Measurements from ENCODE around the gene ZNF688. TPM values are rescaled to one million over a fixed set of nuclear protein-coding genes. Genes with fewer than 3 reads are reported as not detected.

Gene ZNF688
- total and polyA plus RNA-seq, 2 experiments from 2014 or later, result 9.8 to 21.0 TPM

DNA sequence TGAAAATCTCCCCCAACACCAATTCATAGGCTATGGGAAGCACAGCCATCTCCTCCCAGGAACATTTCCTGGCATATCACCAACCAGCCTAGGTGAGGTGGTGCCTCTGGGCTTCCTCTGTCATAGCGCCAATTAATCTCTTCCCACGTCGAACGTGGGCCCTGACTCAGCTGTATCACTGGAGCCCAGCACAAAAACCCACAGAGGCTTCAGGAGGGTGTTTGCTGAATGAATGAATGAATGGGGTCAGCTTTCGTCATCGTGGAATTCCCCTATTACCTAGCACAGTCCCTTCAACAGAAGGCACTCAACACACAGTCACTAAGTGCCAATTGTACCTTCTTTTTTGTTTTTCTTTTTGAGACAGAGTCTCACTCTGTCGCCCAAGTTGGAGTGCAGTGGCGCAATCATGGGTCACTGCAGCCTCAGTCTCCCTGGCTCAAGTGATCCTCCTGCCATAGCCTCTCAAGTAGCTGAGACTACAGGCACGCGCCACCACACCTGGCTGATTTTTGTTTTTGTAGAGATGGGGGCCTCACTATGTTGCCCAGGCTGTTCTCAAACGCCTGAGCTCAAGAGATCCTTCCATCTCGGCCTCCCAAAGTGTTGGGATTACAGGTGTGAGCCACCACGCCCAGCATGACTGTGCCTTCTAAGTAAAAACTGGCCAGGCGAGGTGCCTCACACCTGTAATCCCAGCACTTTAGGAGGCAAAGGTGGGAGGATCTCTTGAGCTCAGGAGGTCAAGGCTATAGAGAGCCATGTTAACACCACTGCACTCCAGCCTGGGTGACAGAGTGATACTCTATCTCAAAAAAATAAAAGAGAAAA, 4.1 kb downstream of the ZNF688 start:
- no peak overlapping the region for H3K4me2 ChIP-seq
- WGBS (ENCODE audit: low lambda C conversion rate, missing lambda C conversion rate), result 94% methylated on average over 14 of the region's 14 CpGs
- no peak overlapping the region for H3K4me3 ChIP-seq
- peaks cover 11% of the 10 kb centered on the region for H3K79me2 ChIP-seq
- H3K27ac ChIP-seq, result peak overlapping the region; percentile 7
- TF ChIP-seq EZH2phosphoT487 (IDR thresholded peaks at IDR 0.05; ENCODE audit: low read depth, severe bottlenecking, unreplicated experiment) (no peak), EZH2 (IDR thresholded peaks at IDR 0.05; ENCODE audit: borderline replicate concordance) (no peak)
- TF ChIP-seq, protein P1, sequence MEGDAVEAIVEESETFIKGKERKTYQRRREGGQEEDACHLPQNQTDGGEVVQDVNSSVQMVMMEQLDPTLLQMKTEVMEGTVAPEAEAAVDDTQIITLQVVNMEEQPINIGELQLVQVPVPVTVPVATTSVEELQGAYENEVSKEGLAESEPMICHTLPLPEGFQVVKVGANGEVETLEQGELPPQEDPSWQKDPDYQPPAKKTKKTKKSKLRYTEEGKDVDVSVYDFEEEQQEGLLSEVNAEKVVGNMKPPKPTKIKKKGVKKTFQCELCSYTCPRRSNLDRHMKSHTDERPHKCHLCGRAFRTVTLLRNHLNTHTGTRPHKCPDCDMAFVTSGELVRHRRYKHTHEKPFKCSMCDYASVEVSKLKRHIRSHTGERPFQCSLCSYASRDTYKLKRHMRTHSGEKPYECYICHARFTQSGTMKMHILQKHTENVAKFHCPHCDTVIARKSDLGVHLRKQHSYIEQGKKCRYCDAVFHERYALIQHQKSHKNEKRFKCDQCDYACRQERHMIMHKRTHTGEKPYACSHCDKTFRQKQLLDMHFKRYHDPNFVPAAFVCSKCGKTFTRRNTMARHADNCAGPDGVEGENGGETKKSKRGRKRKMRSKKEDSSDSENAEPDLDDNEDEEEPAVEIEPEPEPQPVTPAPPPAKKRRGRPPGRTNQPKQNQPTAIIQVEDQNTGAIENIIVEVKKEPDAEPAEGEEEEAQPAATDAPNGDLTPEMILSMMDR (IDR thresholded peaks at IDR 0.05; ENCODE audit: poor library complexity), result no peak
- H3K27me3 ChIP-seq, result no peaks in the 10 kb centered on the region
- no peaks in the 10 kb centered on the region for H4K20me1 ChIP-seq (ENCODE audit: insufficient read depth, poor library complexity, severe bottlenecking)
- H2AFZ ChIP-seq, result no peak overlapping the region
- no peak for DNase-seq (ENCODE audit: low spot score)
- H3K4me1 ChIP-seq (ENCODE audit: insufficient read depth), result peaks cover 11% of the 10 kb centered on the region
- H3K36me3 ChIP-seq (replicated peaks; ENCODE audit: insufficient read depth, low read depth), result no peaks in the 10 kb centered on the region
- no peaks in the 10 kb centered on the region for H3K9me3 ChIP-seq (ENCODE audit: low read depth)
- H3K9me2 ChIP-seq (replicated peaks; ENCODE audit: insufficient read depth), result no peaks in the 10 kb centered on the region

DNA sequence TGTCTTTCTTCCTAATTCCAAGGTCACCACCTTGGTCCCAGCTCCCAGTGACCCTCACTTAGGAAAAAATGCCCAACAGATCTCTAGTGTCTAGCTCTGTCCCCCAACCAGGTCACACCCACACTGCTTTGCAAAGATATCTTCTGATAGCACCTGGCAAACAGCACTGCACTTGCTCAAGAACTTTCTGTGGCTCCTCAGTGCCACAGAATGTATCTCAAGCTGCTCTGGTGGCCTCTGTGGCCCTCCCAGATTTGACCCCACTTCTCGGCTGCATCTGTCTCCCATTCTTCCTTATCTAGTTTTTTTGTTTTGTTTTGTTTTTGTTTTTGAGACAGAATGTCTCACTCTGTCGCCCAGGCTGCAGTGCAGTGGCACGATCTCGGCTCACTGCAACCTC, 5.0 kb downstream of the ZNF688 start:
- DNase-seq (ENCODE audit: low spot score), result no peak
- H3K27me3 ChIP-seq, result no peaks in the 10 kb centered on the region

DNA sequence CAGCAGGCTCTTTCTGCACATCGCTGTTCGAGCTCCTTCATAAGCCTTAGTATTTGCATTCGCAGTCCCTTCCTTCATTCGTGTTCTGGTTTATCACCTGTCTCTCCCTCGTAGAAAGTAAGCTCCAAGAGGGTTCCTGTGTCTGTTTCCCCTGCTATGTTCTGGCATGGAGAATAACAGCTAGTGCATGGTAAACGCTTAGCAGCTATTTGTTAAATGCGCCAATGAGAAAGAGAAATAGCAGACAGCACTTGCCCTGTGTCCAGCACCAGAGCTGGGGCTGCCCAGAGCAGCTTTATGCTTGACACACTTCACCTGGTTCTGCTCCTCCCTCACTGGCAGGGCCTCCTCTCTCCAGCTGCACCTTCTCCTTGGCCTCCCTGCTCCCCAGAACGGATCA, 5.5 kb downstream of the ZNF688 start:
- no peak for TF ChIP-seq EZH2 (IDR thresholded peaks at IDR 0.05; ENCODE audit: borderline replicate concordance)
- no peak for TF ChIP-seq EZH2phosphoT487 (IDR thresholded peaks at IDR 0.05; ENCODE audit: low read depth, severe bottlenecking, unreplicated experiment)
- TF ChIP-seq, protein P1 (IDR thresholded peaks at IDR 0.05; ENCODE audit: poor library complexity), result no peak
- no peak for DNase-seq (ENCODE audit: low spot score)
- Histone ChIP-seq H3K9me3 (ENCODE audit: low read depth) (no peaks in the 10 kb centered on the region), H4K20me1 (ENCODE audit: insufficient read depth, poor library complexity, severe bottlenecking) (no peaks in the 10 kb centered on the region), H3K79me2 (peaks cover 11% of the 10 kb centered on the region), H3K9me2 (replicated peaks; ENCODE audit: insufficient read depth) (no peaks in the 10 kb centered on the region), H3K27ac (no peak overlapping the region), H2AFZ (no peak overlapping the region), H3K4me2 (no peak overlapping the region), H3K4me1 (ENCODE audit: insufficient read depth) (peaks cover 10% of the 10 kb centered on the region), H3K36me3 (replicated peaks; ENCODE audit: insufficient read depth, low read depth) (no peaks in the 10 kb centered on the region), H3K4me3 (no peak overlapping the region), H3K27me3 (no peaks in the 10 kb centered on the region)
- 88% methylated on average over 8 of the region's 8 CpGs for WGBS (ENCODE audit: low lambda C conversion rate, missing lambda C conversion rate)

More for the DNA sequence above, 5.0 kb downstream of the ZNF688 start:
- Histone ChIP-seq H3K4me3 (no peak overlapping the region), H3K4me2 (no peak overlapping the region), H4K20me1 (ENCODE audit: insufficient read depth, poor library complexity, severe bottlenecking) (no peaks in the 10 kb centered on the region), H2AFZ (no peak overlapping the region), H3K79me2 (peaks cover 11% of the 10 kb centered on the region), H3K27ac (no peak overlapping the region), H3K9me3 (ENCODE audit: low read depth) (no peaks in the 10 kb centered on the region), H3K36me3 (replicated peaks; ENCODE audit: insufficient read depth, low read depth) (no peaks in the 10 kb centered on the region), H3K9me2 (replicated peaks; ENCODE audit: insufficient read depth) (no peaks in the 10 kb centered on the region), H3K4me1 (ENCODE audit: insufficient read depth) (peaks cover 11% of the 10 kb centered on the region)
- 93% methylated on average over 4 of the region's 4 CpGs for WGBS (ENCODE audit: low lambda C conversion rate, missing lambda C conversion rate)
- TF ChIP-seq EZH2 (IDR thresholded peaks at IDR 0.05; ENCODE audit: borderline replicate concordance) (no peak), EZH2phosphoT487 (IDR thresholded peaks at IDR 0.05; ENCODE audit: low read depth, severe bottlenecking, unreplicated experiment) (no peak)
- TF ChIP-seq, protein P1 (IDR thresholded peaks at IDR 0.05; ENCODE audit: poor library complexity), result no peak
